HCT116 (cell line): ENCODE results near the gene SERPINE3. TPM values are rescaled to one million over a fixed set of nuclear protein-coding genes. Genes with fewer than 3 reads are reported as not detected.

ENCODE experiments used
- ATAC-seq: fragments of 200-7000 bp; cut with Tn5 transposase; 2 replicates; pipeline ENCODE4 v1.9.1; 2020; ENCODE audit warnings: mild to moderate bottlenecking, moderate library complexity
- BruUV-seq: library from RNA; stranded (reverse); fragments of 400-500 nt; replicated peaks from 2 replicates; lab custom pipeline; 2021; lab: Mats Ljungman, UMichigan
- CTCF ChIA-PET: fragments of 300-600 bp; sonication (Branson Sonifier 250); formaldehyde crosslinking; loops from one replicate; lab custom pipeline; 2021; ENCODE audit warnings: antibody characterized with exemption; lab: Charles Lee
- POLR2A ChIA-PET: fragments of 300-600, 350-600 bp; sonication (Branson Sonifier 250); formaldehyde crosslinking; loops from one replicate; lab custom pipeline; 2021; ENCODE audit warnings: antibody characterized with exemption; lab: Charles Lee
- RAD21 ChIA-PET, 2 experiments: fragments of 300-600 bp; sonication (Branson Sonifier 250); formaldehyde crosslinking; loops; one replicate each; lab custom pipeline; 2023; ENCODE audit warnings: low total read pairs in 2 of 2; ENCODE audit not compliant: uncharacterized antibody in 2 of 2, unreplicated experiment in 2 of 2, low non-redundant PET in 1 of 2; lab: Charles Lee
- DNase-seq: peaks from one replicate; pipeline ENCODE4 v3.0.0-alpha.2; 2010; ENCODE audit warnings: low read depth, low spot score
- H2AFZ ChIP-seq: fragments of 200-600 bp; shearing (Covaris generic), sonication (generic); 2 replicates; pipeline ENCODE4 v1.6.1; 2017; ENCODE audit warnings: low read depth, mixed run types, mixed read lengths, antibody characterized with exemption, low read length; ENCODE audit not compliant: poor library complexity, severe bottlenecking
- H3K27ac ChIP-seq: 2 replicates; pipeline ENCODE4 v1.5.1; 2012; ENCODE audit warnings: low read depth, low read length
- H3K27me3 ChIP-seq: fragments of 200-600 bp; sonication (generic); 2 replicates; pipeline ENCODE4 v1.6.1; 2016; ENCODE audit warnings: mixed run types, low read length, mixed read lengths; ENCODE audit not compliant: insufficient read depth
- H3K36me3 ChIP-seq, 2 experiments: fragments of 200-500 bp in 1 of 2; fragments of 200-600 bp in 1 of 2; sonication (Bioruptor generic) in 1 of 2; sonication (generic) in 1 of 2; 2 replicates each; pipeline versions ENCODE4 v1.5.1 to v1.6.1; 2014 to 2016; ENCODE audit warnings: low read length in 2 of 2, inconsistent platforms in 1 of 2, mixed read lengths in 1 of 2, mixed run types in 1 of 2; ENCODE audit not compliant: insufficient read depth in 2 of 2, control insufficient read depth in 1 of 2
- H3K4me1 ChIP-seq, 2 experiments: fragments of 200-600 bp in 1 of 2; sonication (generic) in 1 of 2; 2 replicates each; pipeline versions ENCODE4 v1.5.1 to v1.6.1; 2012 to 2017; ENCODE audit warnings: low read length in 2 of 2, inconsistent platforms in 1 of 2, mild to moderate bottlenecking in 1 of 2, mixed read lengths in 1 of 2, mixed run types in 1 of 2, moderate library complexity in 1 of 2; ENCODE audit not compliant: insufficient read depth in 2 of 2, control insufficient read depth in 1 of 2
- H3K4me2 ChIP-seq: fragments of 200-600 bp; sonication (generic); 2 replicates; pipeline ENCODE4 v1.6.1; 2017; ENCODE audit warnings: mixed run types, low read length, mixed read lengths
- H3K4me3 ChIP-seq, 2 experiments: fragments of 200-600 bp in 1 of 2; sonication (generic) in 1 of 2; replicated peaks in 1 of 2; 2 replicates each; pipeline ENCODE4 v1.5.1; 2011 to 2016; ENCODE audit warnings: low read length in 2 of 2, control low read depth in 1 of 2, low read depth in 1 of 2, mild to moderate bottlenecking in 1 of 2, mixed read lengths in 1 of 2, mixed run types in 1 of 2
- H3K79me2 ChIP-seq: fragments of 200-600 bp; sonication (generic); 2 replicates; pipeline ENCODE4 v1.6.1; 2017; ENCODE audit warnings: mild to moderate bottlenecking, mixed run types, low read length, moderate library complexity, mixed read lengths; ENCODE audit not compliant: insufficient read depth
- H3K9ac ChIP-seq: fragments of 200-600 bp; sonication (generic); 2 replicates; pipeline ENCODE4 v1.6.1; 2016; ENCODE audit warnings: low read length, mixed read lengths
- H3K9me2 ChIP-seq: fragments of 200-600 bp; sonication (generic), shearing (Covaris generic); 2 replicates; pipeline ENCODE4 v1.6.1; 2017; ENCODE audit warnings: mixed run types, mild to moderate bottlenecking, moderate library complexity; ENCODE audit not compliant: insufficient read depth
- H3K9me3 ChIP-seq, 2 experiments: fragments of 200-500 bp in 1 of 2; fragments of 200-600 bp in 1 of 2; sonication (Bioruptor generic) in 1 of 2; sonication (generic) in 1 of 2; 2 replicates each; pipeline ENCODE4 v1.6.1; 2014 to 2017; ENCODE audit warnings: low read length in 2 of 2, mixed read lengths in 2 of 2, inconsistent platforms in 1 of 2, low read depth in 1 of 2, mild to moderate bottlenecking in 1 of 2, mixed run types in 1 of 2, moderate library complexity in 1 of 2; ENCODE audit not compliant: control insufficient read depth in 1 of 2, insufficient read depth in 1 of 2
- H4K20me1 ChIP-seq: fragments of 200-600 bp; sonication (generic), shearing (Covaris generic); 2 replicates; pipeline ENCODE4 v1.6.1; 2017; ENCODE audit warnings: mixed run types, mild to moderate bottlenecking, moderate library complexity; ENCODE audit not compliant: insufficient read depth
- ATF3 ChIP-seq: IDR thresholded peaks from 2 replicates; pipeline ENCODE4 v1.6.1; 2012
- CBX3 ChIP-seq: IDR thresholded peaks from 2 replicates; pipeline ENCODE4 v1.6.1; 2012; ENCODE audit warnings: low read depth
- CEBPB ChIP-seq: IDR thresholded peaks from 2 replicates; pipeline ENCODE4 v1.6.1; 2012; ENCODE audit warnings: low read depth
- EGR1 ChIP-seq: IDR thresholded peaks from 2 replicates; pipeline ENCODE4 v1.6.1; 2012; ENCODE audit warnings: low read depth
- ELF1 ChIP-seq: IDR thresholded peaks from 2 replicates; pipeline ENCODE4 v1.6.1; 2012; ENCODE audit warnings: low read depth, borderline replicate concordance
- EZH2 ChIP-seq: fragments of 200-600 bp; sonication (generic); IDR thresholded peaks from 2 replicates; pipeline ENCODE4 v1.6.1; 2017; ENCODE audit warnings: antibody characterized with exemption, mixed run types
- EZH2phosphoT487 ChIP-seq: fragments of 200-600 bp; IDR thresholded peaks from 2 replicates; pipeline ENCODE4 v1.6.1; 2018; ENCODE audit warnings: antibody characterized with exemption, borderline replicate concordance
- FOSL1 ChIP-seq: IDR thresholded peaks from 2 replicates; pipeline ENCODE4 v1.6.1; 2012; ENCODE audit warnings: low read depth
- JUND ChIP-seq: IDR thresholded peaks from 2 replicates; pipeline ENCODE4 v1.6.1; 2012
- POLR2A ChIP-seq: IDR thresholded peaks from 2 replicates; pipeline ENCODE4 v1.7.0; 2011; ENCODE audit warnings: borderline replicate concordance; ENCODE audit not compliant: insufficient read depth, insufficient read length; ENCODE audit errors: extremely low read depth
- RAD21 ChIP-seq: IDR thresholded peaks from 2 replicates; pipeline ENCODE4 v1.6.1; 2012; ENCODE audit warnings: low read depth, mild to moderate bottlenecking
- SP1 ChIP-seq: IDR thresholded peaks from 2 replicates; pipeline ENCODE4 v1.6.1; 2012; ENCODE audit warnings: low read depth
- YY1 ChIP-seq: IDR thresholded peaks from 2 replicates; pipeline ENCODE4 v1.6.1; 2011; ENCODE audit warnings: low read length, low read depth, moderate library complexity, mild to moderate bottlenecking; ENCODE audit not compliant: insufficient replicate concordance; ENCODE audit errors: extremely low read depth
- ZBTB33 ChIP-seq: IDR thresholded peaks from 2 replicates; pipeline ENCODE4 v1.6.1; 2011; ENCODE audit warnings: mild to moderate bottlenecking, low read length, moderate library complexity; ENCODE audit not compliant: insufficient replicate concordance; ENCODE audit errors: extremely low read depth
- ZFX ChIP-seq: fragments of 450-650 bp; IDR thresholded peaks from 2 replicates; pipeline ENCODE4 v1.6.1; 2017
- ZNF274 ChIP-seq: fragments of 200-500 bp; sonication (Bioruptor generic); IDR thresholded peaks from 2 replicates; pipeline ENCODE4 v1.6.1; 2014; ENCODE audit warnings: mild to moderate bottlenecking, low read depth, low read length, inconsistent platforms
- intact Hi-C: fragments of 100-400 bp; cut with micrococcal nuclease; formaldehyde crosslinking; loops from 2 replicates; pipeline ENCODE4 v1.10.0; 2022
- total RNA-seq: library from RNA; stranded (reverse); gene quantifications from one replicate; pipeline ENCODE4 v1.2.1, GENCODE V29; 2021; ENCODE audit not compliant: unreplicated experiment
- TF ChIP-seq, protein P1 (sequence below): IDR thresholded peaks from 2 replicates; pipeline ENCODE4 v1.6.1; 2012
- TF ChIP-seq, protein P2 (sequence below): IDR thresholded peaks from 2 replicates; pipeline ENCODE4 v1.6.1; 2012; ENCODE audit warnings: low read depth

The SERPINE3 gene
- total RNA-seq, 1 experiment from 2014 or later, result not detected

- TF ChIP-seq, protein P1, sequence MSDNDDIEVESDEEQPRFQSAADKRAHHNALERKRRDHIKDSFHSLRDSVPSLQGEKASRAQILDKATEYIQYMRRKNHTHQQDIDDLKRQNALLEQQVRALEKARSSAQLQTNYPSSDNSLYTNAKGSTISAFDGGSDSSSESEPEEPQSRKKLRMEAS, result no peak
- TF ChIP-seq POLR2A (no peak), EZH2 (no peak), EZH2phosphoT487 (no peak), ZFX (no peak)
These were observed 6.1 kb upstream of the SERPINE3 start (continued) for GRCh38 chr13:51333421-51333820.

- Histone ChIP-seq H3K4me3 (no peak overlapping the region), H3K36me3 (no peaks in the 10 kb centered on the region), H3K79me2 (no peaks in the 10 kb centered on the region), H3K4me1 (no peaks in the 10 kb centered on the region), H3K27ac (no peak overlapping the region), H3K9me2 (no peaks in the 10 kb centered on the region), H3K27me3 (no peaks in the 10 kb centered on the region), H2AFZ (no peak overlapping the region)
- DNase-seq (no peak), ATAC-seq (no peak)
- BruUV-seq, result no TSS peak
- RAD21 ChIA-PET, result no interaction called here
- TF ChIP-seq ZNF274 (no peak), RAD21 (no peak), ZFX (no peak), YY1 (no peak), FOSL1 (no peak), EZH2 (no peak), CEBPB (no peak), EGR1 (no peak), ZBTB33 (no peak), JUND (no peak), POLR2A (no peak), ELF1 (no peak), SP1 (no peak), CBX3 (no peak), EZH2phosphoT487 (no peak), ATF3 (no peak)
- TF ChIP-seq, protein P1, result no peak
- TF ChIP-seq, protein P2, sequence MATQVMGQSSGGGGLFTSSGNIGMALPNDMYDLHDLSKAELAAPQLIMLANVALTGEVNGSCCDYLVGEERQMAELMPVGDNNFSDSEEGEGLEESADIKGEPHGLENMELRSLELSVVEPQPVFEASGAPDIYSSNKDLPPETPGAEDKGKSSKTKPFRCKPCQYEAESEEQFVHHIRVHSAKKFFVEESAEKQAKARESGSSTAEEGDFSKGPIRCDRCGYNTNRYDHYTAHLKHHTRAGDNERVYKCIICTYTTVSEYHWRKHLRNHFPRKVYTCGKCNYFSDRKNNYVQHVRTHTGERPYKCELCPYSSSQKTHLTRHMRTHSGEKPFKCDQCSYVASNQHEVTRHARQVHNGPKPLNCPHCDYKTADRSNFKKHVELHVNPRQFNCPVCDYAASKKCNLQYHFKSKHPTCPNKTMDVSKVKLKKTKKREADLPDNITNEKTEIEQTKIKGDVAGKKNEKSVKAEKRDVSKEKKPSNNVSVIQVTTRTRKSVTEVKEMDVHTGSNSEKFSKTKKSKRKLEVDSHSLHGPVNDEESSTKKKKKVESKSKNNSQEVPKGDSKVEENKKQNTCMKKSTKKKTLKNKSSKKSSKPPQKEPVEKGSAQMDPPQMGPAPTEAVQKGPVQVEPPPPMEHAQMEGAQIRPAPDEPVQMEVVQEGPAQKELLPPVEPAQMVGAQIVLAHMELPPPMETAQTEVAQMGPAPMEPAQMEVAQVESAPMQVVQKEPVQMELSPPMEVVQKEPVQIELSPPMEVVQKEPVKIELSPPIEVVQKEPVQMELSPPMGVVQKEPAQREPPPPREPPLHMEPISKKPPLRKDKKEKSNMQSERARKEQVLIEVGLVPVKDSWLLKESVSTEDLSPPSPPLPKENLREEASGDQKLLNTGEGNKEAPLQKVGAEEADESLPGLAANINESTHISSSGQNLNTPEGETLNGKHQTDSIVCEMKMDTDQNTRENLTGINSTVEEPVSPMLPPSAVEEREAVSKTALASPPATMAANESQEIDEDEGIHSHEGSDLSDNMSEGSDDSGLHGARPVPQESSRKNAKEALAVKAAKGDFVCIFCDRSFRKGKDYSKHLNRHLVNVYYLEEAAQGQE, result no peak
- TF ChIP-seq, all 23 proteins: peak for 0
- ChIA-PET CTCF (no interaction called here), POLR2A (no interaction called here)
- Histone ChIP-seq H4K20me1 (no peaks in the 10 kb centered on the region), H3K9me3 (no peaks in the 10 kb centered on the region), H3K4me2 (no peak overlapping the region), H3K9ac (no peak overlapping the region)
- intact Hi-C loops, result no loop called here
These were observed 5.7 kb upstream of the SERPINE3 start for GRCh38 chr13:51333826-51334225.
